Activated T-cell treated with anti-CD3 and anti-CD28 coated beads for 1 hour (primary cell): ENCODE data around the gene OSCP1.
A peak's percentile ranks its signal among the peaks of the same experiment; 100 is the strongest.

Source experiments
- DNase-seq: peaks from one replicate; pipeline ENCODE4 v3.0.0-alpha.2; 2020; ENCODE audit warnings: low read depth

Gene OSCP1

GRCh38 chr1:36446746-36447145 is 3.5 kb downstream of the OSCP1 start:
- no peak for DNase-seq

- DNase-seq: no peak
These were observed 4.0 kb downstream of the OSCP1 start for GRCh38 chr1:36446271-36446670.

- DNase-seq: no peak
These were observed 7.0 kb downstream of the OSCP1 start for GRCh38 chr1:36443297-36443696.

- DNase-seq: no peak
These were observed 7.9 kb downstream of the OSCP1 start for GRCh38 chr1:36442337-36442736.

- DNase-seq: no peak
These were observed 9.6 kb downstream of the OSCP1 start for GRCh38 chr1:36440646-36441045.

- no peak for DNase-seq
These were observed 10.2 kb downstream of the OSCP1 start for GRCh38 chr1:36440044-36440443.

GRCh38 chr1:36438715-36439114 is 11.5 kb downstream of the OSCP1 start:
- no peak for DNase-seq

GRCh38 chr1:36436821-36437220 is 13.4 kb downstream of the OSCP1 start:
- DNase-seq: no peak

- DNase-seq: no peak
These were observed 17.1 kb downstream of the OSCP1 start for GRCh38 chr1:36433102-36433501.

GRCh38 chr1:36432616-36433015 is 17.6 kb downstream of the OSCP1 start:
- DNase-seq: no peak

- no peak for DNase-seq
These were observed 24.5 kb downstream of the OSCP1 start for GRCh38 chr1:36425791-36426190.

GRCh38 chr1:36421649-36422048 is 28.6 kb downstream of the OSCP1 start:
- no peak for DNase-seq

- DNase-seq: peak; percentile 95
These were observed 29.4 kb downstream of the OSCP1 start for GRCh38 chr1:36420836-36421317.

GRCh38 chr1:36420409-36420808 is 29.8 kb downstream of the OSCP1 start:
- no peak for DNase-seq

GRCh38 chr1:36419569-36419968 is 30.7 kb downstream of the OSCP1 start:
- no peak for DNase-seq

GRCh38 chr1:36419140-36419539 is 31.1 kb downstream of the OSCP1 start:
- no peak for DNase-seq

- DNase-seq: no peak
These were observed 32.3 kb downstream of the OSCP1 start for GRCh38 chr1:36417931-36418330.

- DNase-seq: no peak
These were observed 34.5 kb downstream of the OSCP1 start for GRCh38 chr1:36415661-36416326.

GRCh38 chr1:36414384-36414783 is 35.9 kb downstream of the OSCP1 start:
- no peak for DNase-seq

- no peak for DNase-seq
These were observed 38.3 kb downstream of the OSCP1 start for GRCh38 chr1:36411674-36412648.

GRCh38 chr1:36408479-36408878 is 41.8 kb downstream of the OSCP1 start:
- DNase-seq: no peak

GRCh38 chr1:36406440-36406839 is 43.8 kb downstream of the OSCP1 start:
- no peak for DNase-seq

GRCh38 chr1:36402504-36402890 is 47.8 kb downstream of the OSCP1 start:
- DNase-seq: no peak
